IPS-18a (cell line): ENCODE measurements around the gene DOCK10.

Experiments used
- H3K27ac ChIP-seq: one replicate; pipeline ENCODE4 v1.5.1; 2013; ENCODE audit warnings: low read length
- H3K27me3 ChIP-seq: one replicate; pipeline ENCODE4 v1.6.1; 2013; ENCODE audit warnings: mild to moderate bottlenecking, low read length; ENCODE audit not compliant: control insufficient read depth, insufficient read depth
- H3K36me3 ChIP-seq: one replicate; pipeline ENCODE4 v1.6.1; 2013; ENCODE audit warnings: low read depth, low read length; ENCODE audit not compliant: control insufficient read depth
- H3K4me1 ChIP-seq: one replicate; pipeline ENCODE4 v1.6.1; 2013; ENCODE audit warnings: low read depth, low read length; ENCODE audit not compliant: control insufficient read depth
- H3K4me3 ChIP-seq: one replicate; pipeline ENCODE4 v1.5.1; 2013; ENCODE audit warnings: low read length
- H3K9ac ChIP-seq: one replicate; pipeline ENCODE4 v1.6.1; 2013; ENCODE audit warnings: mild to moderate bottlenecking, low read length, moderate library complexity
- H3K9me3 ChIP-seq: one replicate; pipeline ENCODE4 v1.6.1; 2013; ENCODE audit warnings: low read depth, low read length; ENCODE audit not compliant: control insufficient read depth

The DOCK10 gene

GRCh38 chr2:225008935-225009334 is 33.3 kb downstream of the DOCK10 start:
- no peak overlapping the region for H3K4me3 ChIP-seq
- H3K27me3 ChIP-seq, result no peaks in the 10 kb centered on the region
- H3K9ac ChIP-seq, result no peak overlapping the region
- H3K9me3 ChIP-seq, result no peaks in the 10 kb centered on the region
- H3K36me3 ChIP-seq, result no peaks in the 10 kb centered on the region
- H3K4me1 ChIP-seq, result peaks cover 5% of the 10 kb centered on the region
- no peak overlapping the region for H3K27ac ChIP-seq

- Histone ChIP-seq H3K9ac (no peak overlapping the region), H3K4me1 (peaks cover 1% of the 10 kb centered on the region), H3K27ac (no peak overlapping the region)
Measured at GRCh38 chr2:225008179-225008856, 34.0 kb downstream of the DOCK10 start.

GRCh38 chr2:225006730-225007129 is 35.5 kb downstream of the DOCK10 start:
- Histone ChIP-seq H3K27me3 (no peaks in the 10 kb centered on the region), H3K4me3 (no peak overlapping the region), H3K4me1 (no peaks in the 10 kb centered on the region), H3K9me3 (no peaks in the 10 kb centered on the region), H3K9ac (no peak overlapping the region), H3K27ac (no peak overlapping the region), H3K36me3 (no peaks in the 10 kb centered on the region)

More at GRCh38 chr2:225008179-225008856, 34.0 kb downstream of the DOCK10 start:
- no peak overlapping the region for H3K4me3 ChIP-seq
- no peaks in the 10 kb centered on the region for H3K9me3 ChIP-seq
- H3K36me3 ChIP-seq, result no peaks in the 10 kb centered on the region
- H3K27me3 ChIP-seq, result no peaks in the 10 kb centered on the region

GRCh38 chr2:225004597-225004996 is 37.7 kb downstream of the DOCK10 start:
- Histone ChIP-seq H3K27me3 (no peaks in the 10 kb centered on the region), H3K4me1 (no peaks in the 10 kb centered on the region), H3K36me3 (no peaks in the 10 kb centered on the region), H3K27ac (no peak overlapping the region), H3K4me3 (no peak overlapping the region), H3K9ac (no peak overlapping the region), H3K9me3 (no peaks in the 10 kb centered on the region)

- Histone ChIP-seq H3K4me1 (no peaks in the 10 kb centered on the region), H3K27me3 (no peaks in the 10 kb centered on the region), H3K4me3 (no peak overlapping the region), H3K9ac (no peak overlapping the region), H3K27ac (no peak overlapping the region), H3K9me3 (no peaks in the 10 kb centered on the region), H3K36me3 (no peaks in the 10 kb centered on the region)
Measured at GRCh38 chr2:225002656-225003045, 39.6 kb downstream of the DOCK10 start.

GRCh38 chr2:225002039-225002655 is 40.1 kb downstream of the DOCK10 start:
- Histone ChIP-seq H3K4me1 (no peaks in the 10 kb centered on the region), H3K9ac (no peak overlapping the region), H3K27me3 (no peaks in the 10 kb centered on the region), H3K9me3 (no peaks in the 10 kb centered on the region), H3K4me3 (no peak overlapping the region), H3K27ac (no peak overlapping the region), H3K36me3 (no peaks in the 10 kb centered on the region)

- no peak overlapping the region for H3K4me3 ChIP-seq
Measured at GRCh38 chr2:224999754-225000153, 42.5 kb downstream of the DOCK10 start.

GRCh38 chr2:224999321-224999720 is 42.9 kb downstream of the DOCK10 start:
- no peaks in the 10 kb centered on the region for H3K36me3 ChIP-seq
- no peaks in the 10 kb centered on the region for H3K4me1 ChIP-seq
- no peak overlapping the region for H3K27ac ChIP-seq
- no peaks in the 10 kb centered on the region for H3K27me3 ChIP-seq
- H3K4me3 ChIP-seq, result no peak overlapping the region
- H3K9ac ChIP-seq, result no peak overlapping the region
- no peaks in the 10 kb centered on the region for H3K9me3 ChIP-seq

More at GRCh38 chr2:224999754-225000153, 42.5 kb downstream of the DOCK10 start:
- no peak overlapping the region for H3K9ac ChIP-seq
- H3K27me3 ChIP-seq, result no peaks in the 10 kb centered on the region
- no peaks in the 10 kb centered on the region for H3K36me3 ChIP-seq
- H3K27ac ChIP-seq, result no peak overlapping the region
- no peaks in the 10 kb centered on the region for H3K4me1 ChIP-seq
- H3K9me3 ChIP-seq, result no peaks in the 10 kb centered on the region

- H3K4me1 ChIP-seq, result no peaks in the 10 kb centered on the region
- H3K9ac ChIP-seq, result no peak overlapping the region
- H3K27ac ChIP-seq, result no peak overlapping the region
- H3K9me3 ChIP-seq, result no peaks in the 10 kb centered on the region
- H3K4me3 ChIP-seq, result no peak overlapping the region
- H3K36me3 ChIP-seq, result no peaks in the 10 kb centered on the region
- H3K27me3 ChIP-seq, result no peaks in the 10 kb centered on the region
Measured at GRCh38 chr2:224997802-224998201, 44.5 kb downstream of the DOCK10 start.

GRCh38 chr2:224995419-224995818 is 46.8 kb downstream of the DOCK10 start:
- no peak overlapping the region for H3K9ac ChIP-seq
- H3K27me3 ChIP-seq, result no peaks in the 10 kb centered on the region
- no peaks in the 10 kb centered on the region for H3K9me3 ChIP-seq
- no peak overlapping the region for H3K4me3 ChIP-seq
- no peaks in the 10 kb centered on the region for H3K36me3 ChIP-seq
- no peaks in the 10 kb centered on the region for H3K4me1 ChIP-seq
- H3K27ac ChIP-seq, result no peak overlapping the region

- H3K9ac ChIP-seq, result no peak overlapping the region
- no peak overlapping the region for H3K4me3 ChIP-seq
- H3K27me3 ChIP-seq, result no peaks in the 10 kb centered on the region
- no peak overlapping the region for H3K27ac ChIP-seq
- no peaks in the 10 kb centered on the region for H3K9me3 ChIP-seq
- H3K36me3 ChIP-seq, result no peaks in the 10 kb centered on the region
- H3K4me1 ChIP-seq, result no peaks in the 10 kb centered on the region
Measured at GRCh38 chr2:224994242-224994823, 47.9 kb downstream of the DOCK10 start.

- Histone ChIP-seq H3K4me3 (no peak overlapping the region), H3K9me3 (no peaks in the 10 kb centered on the region), H3K4me1 (no peaks in the 10 kb centered on the region), H3K9ac (no peak overlapping the region), H3K27ac (no peak overlapping the region), H3K27me3 (no peaks in the 10 kb centered on the region), H3K36me3 (no peaks in the 10 kb centered on the region)
Measured at GRCh38 chr2:224990710-224991109, 51.6 kb downstream of the DOCK10 start.
